ENCODE data around the gene CNNM3.
"Not testable (repeated sequence)": the region's sequence is repeated elsewhere in the genome, so short reads cannot be mapped to it uniquely, and the experiment has no call there.

Gene CNNM3

GRCh38 chr2:96799623-96799935 is 16.5 kb upstream of the CNNM3 start:
- DNase-seq, result no peak

GRCh38 chr2:96800061-96801004 is 15.7 kb upstream of the CNNM3 start:
- DNase-seq, result no peak

- DNase-seq, result peak; percentile 7
These were observed 14.9 kb upstream of the CNNM3 start for GRCh38 chr2:96801005-96801785.

GRCh38 chr2:96801786-96802595 is 14.1 kb upstream of the CNNM3 start:
- no peak for DNase-seq

GRCh38 chr2:96802721-96803120 is 13.3 kb upstream of the CNNM3 start:
- no peak for DNase-seq

- DNase-seq, result no peak
These were observed 11.1 kb upstream of the CNNM3 start for GRCh38 chr2:96804986-96805385.

- DNase-seq, result not testable (repeated sequence)
These were observed 10.1 kb upstream of the CNNM3 start for GRCh38 chr2:96805946-96806345.

GRCh38 chr2:96806468-96807126 is 9.5 kb upstream of the CNNM3 start:
- peak; percentile 17 for DNase-seq

- no peak for DNase-seq
These were observed 9.0 kb upstream of the CNNM3 start for GRCh38 chr2:96807127-96807471.

- DNase-seq, result no peak
These were observed 7.8 kb upstream of the CNNM3 start for GRCh38 chr2:96808176-96808837.

- no peak for DNase-seq
These were observed 6.7 kb upstream of the CNNM3 start for GRCh38 chr2:96809216-96809882.

GRCh38 chr2:96809951-96810782 is 5.9 kb upstream of the CNNM3 start:
- DNase-seq, result no peak

GRCh38 chr2:96810783-96811192 is 5.3 kb upstream of the CNNM3 start:
- no peak for DNase-seq

- DNase-seq, result no peak
These were observed 4.2 kb upstream of the CNNM3 start for GRCh38 chr2:96811917-96812316.

- no peak for DNase-seq
These were observed 2.4 kb upstream of the CNNM3 start for GRCh38 chr2:96813656-96814055.

- DNase-seq, result peak; percentile 45
These were observed 542 bp upstream of the CNNM3 start for GRCh38 chr2:96815326-96816126.

- peak; percentile 18 for DNase-seq
These were observed 1.0 kb downstream of the CNNM3 start for GRCh38 chr2:96816836-96817702.

GRCh38 chr2:96817882-96818281 is 1.8 kb downstream of the CNNM3 start:
- no peak for DNase-seq

All from NCI-H526 treated with DMSO at 0.1 percent for 48 hours (cell line).